ENCODE measurements around the gene NOD1. TPM values are rescaled to one million over a fixed set of nuclear protein-coding genes. Genes with fewer than 3 reads are reported as not detected.

NOD1 gene
- total and polyA plus RNA-seq, 8 donors = 1.9 to 9.9 (median 3.3) TPM

GRCh38 chr7:30450240-30450982 lies 28.2 kb downstream of the NOD1 start:
- Histone ChIP-seq H3K9me3 (no peaks in the 10 kb centered on the region), H3K36me3 (no peaks in the 10 kb centered on the region), H3K27me3 (no peaks in the 10 kb centered on the region), H3K4me3 (no peak overlapping the region), H3K4me1 (peaks cover 0 to 6% (median 0%) of the 10 kb centered on the region in 3 donors), H3K27ac (no peak overlapping the region)
- FAIRE-seq = no peak
- peak; percentile 58 to 78 (median 63) for ATAC-seq
- 32 to 38% methylated on average over 6 of the region's 6 CpGs for WGBS, 2 donors
- intact Hi-C loops (cut with DNase I) = no loop called here
- DNase-seq = no peak
- no peak for TF ChIP-seq CTCF (IDR thresholded peaks at IDR 0.05)

DNA sequence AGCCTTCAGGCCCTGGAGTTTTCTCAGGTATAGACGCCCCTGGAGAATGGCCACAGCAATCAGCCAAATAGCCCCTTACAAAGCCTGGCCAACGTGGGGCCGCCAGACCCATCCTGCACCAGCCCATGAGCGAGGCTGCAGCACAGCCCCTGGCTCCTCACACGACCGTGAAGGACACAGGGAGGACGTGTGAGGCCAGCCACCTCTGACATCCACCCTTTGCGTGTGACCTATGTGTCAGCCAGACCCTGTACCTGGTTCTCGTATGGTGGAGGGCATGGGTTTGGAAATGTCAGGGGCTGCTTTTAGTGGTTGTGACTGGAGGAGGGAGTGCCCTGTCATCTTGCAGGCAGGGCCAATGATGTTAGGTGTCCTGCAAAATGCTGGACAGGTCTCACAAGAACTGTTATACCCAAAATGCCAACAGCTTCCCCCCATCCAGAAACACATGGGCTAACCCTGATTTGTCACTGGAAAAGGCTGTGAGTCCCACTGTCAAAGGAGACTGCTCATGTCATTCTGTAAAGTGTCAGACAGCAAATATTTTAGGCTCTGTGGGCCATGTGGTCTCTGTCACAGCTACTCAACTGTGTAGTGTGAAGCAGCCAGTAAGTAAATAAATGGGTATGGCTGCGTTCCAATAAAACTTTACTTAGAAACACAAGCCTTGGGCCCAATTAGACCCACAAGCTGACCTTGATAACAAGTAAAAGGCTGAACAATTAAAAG lies 30.0 kb downstream of the NOD1 start:
- Histone ChIP-seq H3K27ac (no peak overlapping the region), H3K4me1 (peaks cover 0 to 6% (median 0%) of the 10 kb centered on the region in 3 donors), H3K9me3 (no peaks in the 10 kb centered on the region), H3K27me3 (no peaks in the 10 kb centered on the region), H3K36me3 (no peaks in the 10 kb centered on the region), H3K4me3 (no peak overlapping the region)
- intact Hi-C loops (cut with DNase I) = no loop called here
- DNase-seq = no peak
- WGBS, 2 donors = 81 to 88% methylated on average over 10 of the region's 10 CpGs
- no peak for TF ChIP-seq CTCF (IDR thresholded peaks at IDR 0.05)
- ATAC-seq = peak in 2 of 4 donors; percentile 24 to 51
- no peak for FAIRE-seq

DNA sequence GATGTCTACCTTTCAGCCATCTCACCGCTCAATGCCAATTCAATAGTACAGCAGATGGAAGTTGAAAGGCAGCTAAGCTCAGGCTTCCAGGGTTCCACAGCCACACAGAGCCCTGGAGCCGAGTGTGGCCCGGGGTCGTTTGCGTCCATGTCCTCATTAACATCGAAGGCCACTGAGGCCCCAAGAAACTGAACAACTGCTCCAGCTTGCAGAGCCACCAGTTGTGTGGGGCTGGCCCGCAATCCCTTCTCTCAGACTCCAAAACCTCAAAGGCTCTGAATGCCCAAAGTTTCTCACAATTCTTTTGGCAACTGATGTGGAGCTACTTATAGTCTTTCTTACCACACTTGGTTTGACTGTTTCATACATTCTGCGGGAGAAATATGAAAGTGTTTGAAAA lies 31.1 kb downstream of the NOD1 start:
- DNase-seq = no peak
- no peak for FAIRE-seq
- intact Hi-C loops (cut with DNase I) = no loop called here
- 97 to 98% methylated on average over 8 of the region's 8 CpGs for WGBS, 2 donors
- Histone ChIP-seq H3K36me3 (no peaks in the 10 kb centered on the region), H3K4me3 (no peak overlapping the region), H3K4me1 (peaks cover 0 to 6% (median 0%) of the 10 kb centered on the region in 3 donors), H3K27ac (no peak overlapping the region), H3K9me3 (no peaks in the 10 kb centered on the region), H3K27me3 (no peaks in the 10 kb centered on the region)
- no peak for ATAC-seq
- no peak for TF ChIP-seq CTCF (IDR thresholded peaks at IDR 0.05)

- H3K4me3 ChIP-seq = no peak overlapping the region
- DNase-seq = no peak
- 93 to 100% methylated on average over 4 of the region's 4 CpGs for WGBS, 2 donors
- ATAC-seq = peak in 1 of 4 donors; percentile 6
- H3K36me3 ChIP-seq = no peaks in the 10 kb centered on the region
- FAIRE-seq = no peak
- H3K4me1 ChIP-seq = peaks cover 0 to 6% (median 0%) of the 10 kb centered on the region in 3 donors
- no peaks in the 10 kb centered on the region for H3K9me3 ChIP-seq
- no peaks in the 10 kb centered on the region for H3K27me3 ChIP-seq
- intact Hi-C loops (cut with DNase I) = no loop called here
- TF ChIP-seq CTCF (IDR thresholded peaks at IDR 0.05) = no peak
- H3K27ac ChIP-seq = no peak overlapping the region
These were observed 32.3 kb downstream of the NOD1 start for GRCh38 chr7:30446266-30446665.

All from pancreas (tissue), 10 donors.